Heart right ventricle (tissue), 16 donors: ENCODE data around the gene ZNF174. TPM values are rescaled to one million over a fixed set of nuclear protein-coding genes. Genes with fewer than 3 reads are reported as not detected.
A peak's percentile ranks its signal among the peaks of the same experiment; 100 is the strongest.

ENCODE experiments used
- ATAC-seq, 8 donors: fragments of 200-7000 bp; cut with Tn5 transposase; one replicate each; pipeline ENCODE4 v1.9.1; 2020; ENCODE audit warnings: mild to moderate bottlenecking in 8 of 8, moderate library complexity in 8 of 8, moderate number of reproducible peaks in 1 of 8
- DNase-seq, 2 donors: peaks; one replicate each; pipeline ENCODE4 v3.0.0-alpha.2; 2020
- H3K27ac ChIP-seq, 10 donors: fragments of 200-600 bp; sonication (generic) in 2 of 10; one replicate each; pipeline versions ENCODE4 v1.5.0 to v1.8.0; 2020 to 2022; ENCODE audit warnings: mild to moderate bottlenecking in 3 of 10
- H3K27me3 ChIP-seq, 7 donors: fragments of 200-600 bp; one replicate each; pipeline ENCODE4 v1.8.0; 2021 to 2022; ENCODE audit warnings: mild to moderate bottlenecking in 2 of 7
- H3K36me3 ChIP-seq, 9 donors: fragments of 200-600 bp; sonication (generic) in 1 of 9; one replicate each; pipeline versions ENCODE4 v1.5.0 to v1.8.0; 2020 to 2022; ENCODE audit warnings: mild to moderate bottlenecking in 2 of 9
- H3K4me1 ChIP-seq, 9 donors: fragments of 200-600 bp; sonication (generic) in 1 of 9; one replicate each; pipeline versions ENCODE4 v1.5.0 to v1.8.0; 2020 to 2022; ENCODE audit warnings: mild to moderate bottlenecking in 4 of 9
- H3K4me3 ChIP-seq, 10 donors: fragments of 200-600 bp; sonication (generic) in 2 of 10; one replicate each; pipeline versions ENCODE4 v1.5.0 to v1.8.0; 2020 to 2022; ENCODE audit warnings: mild to moderate bottlenecking in 7 of 10, moderate library complexity in 2 of 10
- H3K9me3 ChIP-seq, 11 donors: fragments of 200-600 bp in 10 of 11; sonication (generic) in 2 of 11; one replicate each; pipeline versions ENCODE4 v1.5.0 to v1.8.0; 2013 to 2022; ENCODE audit warnings: mild to moderate bottlenecking in 2 of 11, control low read depth in 1 of 11, moderate library complexity in 1 of 11
- CTCF ChIP-seq, 9 donors: fragments of 200-600 bp; sonication (generic) in 2 of 9; IDR thresholded peaks; one replicate each; pipeline versions ENCODE4 v1.5.0 to v1.8.0; 2021 to 2022; ENCODE audit warnings: antibody characterized with exemption in 9 of 9, mild to moderate bottlenecking in 5 of 9, moderate library complexity in 1 of 9
- WGBS, 2 donors: extraction: QIAGEN DNeasy Blood & Tissue Kit; methylation state at CpG; one replicate each; pipeline ENCODE4 v1.1.7; 2013; ENCODE audit warnings: inconsistent platforms in 1 of 2; 5-methylcytosine and 5-hydroxymethylcytosine counted together
- intact Hi-C, 10 donors: fragments of 100-400 bp; cut with DNase I; formaldehyde crosslinking; loops; one replicate each; pipeline versions ENCODE4 v1.11.1 to v1.14.2; 2022
- polyA plus RNA-seq, 2 donors: library from polyadenylated mRNA; stranded (reverse); fragments of 200-250 nt; gene quantifications; one replicate each; pipeline ENCODE4 v1.2.3, GENCODE V29; 2013
- total RNA-seq, 10 donors: library from RNA; stranded (reverse); fragmentation: NEBNext Ultra II Directional in 3 of 10; extraction: Animal tissue kit (Norgen Biotek cat#: 25700) in 3 of 10; gene quantifications; one replicate each; pipeline versions ENCODE4 v1.2.1 to v1.2.4, GENCODE V29; 2021 to 2023
- donor health status: Arrhythmogenic right ventricular cardiomyopathy.
- donor health status: ischemic (EF 13 %, LVEDD 7.1; RV severe dilation, severe dysfunction).
- donor health status: healthy with polysubstance abuse.
- donor health status: DM: no; HTN: yes; CAD: no.
- donor health status: DM: no; HTN: no; CAD: no.
- donor health status: ischemic (EF 25% LVEDD 6.9; RV normal size, moderate dysfunction).
- donor health status: ischemic (EF 25% LVEDD 5.7; RV mildly dilated, moderate dysfunction).
- donor health status: healthy.
- donor health status: DM: yes; HTN: yes; CAD: no.
- donor health status: Ischemic cardiomyopathy.
- donor health status: ischemic (EF 35%, LVEDD 5.7; RV mildly dilated, moderate dysfunction).
- donor health status: nonischemic (EF 11% LVEDD 7.7; RV severe dilation, severe dysfunction).
- donor health status: DM: yes; HTN: yes; CAD: no.
- donor health status: PGD.
- donor health status: ischemic (EF 29% LVEDD 5.4; RV normal size, mild dysfunction).
- donor health status: nonischemic (EF 23%, LVEDD 6.1; RV moderate dilation, normal function).

The ZNF174 gene
- total and polyA plus RNA-seq, 12 donors: 6.5 to 14.4 (median 9.7) TPM

GRCh38 chr16:3408561-3409197 is 7.7 kb downstream of the ZNF174 start:
- Histone ChIP-seq H3K36me3 (peaks cover 12 to 85% (median 63%) of the 10 kb centered on the region in 9 donors), H3K9me3 (peaks cover 14 to 100% (median 90%) of the 10 kb centered on the region in 11 donors)
- intact Hi-C loops: loop anchor here in 4 of 10 donors (10.0 kb wide), 4 partner anchors 94 to 174 kb away; partner anchors contain the start of genes CLUAP1 (in 1 of the 4), TIGD7 (in 1 of the 4), ZNF200 (in 1 of the 4) and ZNF75A (in 1 of the 4)

GRCh38 chr16:3413730-3414379 is 12.8 kb downstream of the ZNF174 start:
- Histone ChIP-seq H3K4me1 (no peaks in the 10 kb centered on the region), H3K27me3 (no peaks in the 10 kb centered on the region), H3K36me3 (peaks cover 0 to 33% (median 12%) of the 10 kb centered on the region in 9 donors), H3K27ac (no peak overlapping the region), H3K4me3 (no peak overlapping the region), H3K9me3 (peaks cover 0 to 99% (median 56%) of the 10 kb centered on the region in 11 donors)
- intact Hi-C loops: no loop called here
- DNase-seq: no peak
- no peak for TF ChIP-seq CTCF (IDR thresholded peaks at IDR 0.05)
- 40 to 47% methylated on average over 29 of the region's 29 CpGs for WGBS, 2 donors
- peak in 1 of 8 donors; percentile 30 for ATAC-seq

More at GRCh38 chr16:3408561-3409197, 7.7 kb downstream of the ZNF174 start:
- no peak for DNase-seq
- H3K4me1 ChIP-seq: peaks cover 0 to 8% (median 0%) of the 10 kb centered on the region in 9 donors
- ATAC-seq: no peak
- whole genome bisulfite sequencing, 2 donors: 98 to 99% methylated on average over 12 of the region's 12 CpGs
- TF ChIP-seq CTCF (IDR thresholded peaks at IDR 0.05): no peak
- no peak overlapping the region for H3K4me3 ChIP-seq
- no peaks in the 10 kb centered on the region for H3K27me3 ChIP-seq
- no peak overlapping the region for H3K27ac ChIP-seq

- ATAC-seq: peak; percentile 67 to 96 (median 77)
- H3K36me3 ChIP-seq: peaks cover 0 to 42% (median 4%) of the 10 kb centered on the region in 9 donors
- 64 to 68% methylated on average over 26 of the region's 26 CpGs for WGBS, 2 donors
- DNase-seq: peak; percentile 22 to 61
- peak overlapping the region in 8 of 10 donors; percentile 12 to 40 (median 31) for H3K4me3 ChIP-seq
- intact Hi-C loops: loop anchor here in 1 of 10 donors (10.0 kb wide), 2 partner anchors 63 to 117 kb away; partner anchors contain the start of gene C16orf90
- H3K9me3 ChIP-seq: peaks cover 0 to 28% (median 0%) of the 10 kb centered on the region in 11 donors
- peaks cover 0 to 3% (median 0%) of the 10 kb centered on the region in 7 donors for H3K27me3 ChIP-seq
- H3K4me1 ChIP-seq: no peaks in the 10 kb centered on the region
- TF ChIP-seq CTCF (IDR thresholded peaks at IDR 0.05): no peak
- peak overlapping the region in 1 of 10 donors; percentile 42 for H3K27ac ChIP-seq
Measured at GRCh38 chr16:3431779-3432219, 30.8 kb downstream of the ZNF174 start.

- no peak for TF ChIP-seq CTCF (IDR thresholded peaks at IDR 0.05)
- ATAC-seq: no peak
- Histone ChIP-seq H3K9me3 (peaks cover 0 to 35% (median 7%) of the 10 kb centered on the region in 11 donors), H3K27ac (no peak overlapping the region), H3K4me1 (no peaks in the 10 kb centered on the region), H3K36me3 (peaks cover 0 to 57% (median 9%) of the 10 kb centered on the region in 9 donors), H3K27me3 (peaks cover 0 to 3% (median 0%) of the 10 kb centered on the region in 7 donors), H3K4me3 (no peak overlapping the region)
- intact Hi-C loops: loop anchor here in 1 of 10 donors (10.0 kb wide), 2 partner anchors 60 to 120 kb away; partner anchors contain the start of gene C16orf90
- DNase-seq: no peak
Measured at GRCh38 chr16:3434373-3434772, 33.4 kb downstream of the ZNF174 start.
